Measurements from ENCODE around the gene CSK.

- no peak for TF ChIP-seq CTCF (IDR thresholded peaks at IDR 0.05)
- no peak for TF ChIP-seq POLR2A (IDR thresholded peaks at IDR 0.05)
Measured at GRCh38 chr15:74783072-74783807, 1.4 kb downstream of the CSK start.
